ENCODE data around the gene PAIP2. TPM values are rescaled to one million over a fixed set of nuclear protein-coding genes. Genes with fewer than 3 reads are reported as not detected.

Gene PAIP2
- 71.5 TPM for total RNA-seq (ENCODE audit: unreplicated experiment)
- long read RNA-seq, transcript PAIP2-201 (4 exons, 1,459 nt), result major isoform, 71 of 98 reads
- long read RNA-seq, transcript PAIP2-206 (3 exons, 815 nt), result minor isoform, 7 of 98 reads
- long read RNA-seq, partial matches to known transcripts, result 17 of 98 reads
- long read RNA-seq, other reads (novel, unspliced or antisense), result 3 of 98 reads

GRCh38 chr5:139341689-139342422 lies at the start of gene PAIP2:
Gene PAIP2 (plus strand): TSS chr5:139341854. CDS start chr5:139363785, 21,931 bp downstream.
- Mint-ChIP-seq H3K27me3 (ENCODE audit: unreplicated experiment) (peaks cover 6% of the 10 kb centered on the region), H3K4me3 (ENCODE audit: unreplicated experiment) (peak within 1 kb of the TSS; percentile 97), H3K36me3 (ENCODE audit: low read depth, unreplicated experiment) (no peaks in the 10 kb centered on the region), H3K4me1 (ENCODE audit: unreplicated experiment) (peaks cover 27% of the 10 kb centered on the region), H3K27ac (ENCODE audit: unreplicated experiment) (peak within 1 kb of the TSS; percentile 99), H3K9me3 (ENCODE audit: unreplicated experiment) (no peaks in the 10 kb centered on the region)
- peak; percentile 48 for TF ChIP-seq CTCF (IDR thresholded peaks at IDR 0.05; ENCODE audit: unreplicated experiment)
- DNase-seq (ENCODE audit: low spot score), result peak; percentile 97

- no peaks in the 10 kb centered on the region for H3K9me3 Mint-ChIP-seq (ENCODE audit: unreplicated experiment)
- H3K4me1 Mint-ChIP-seq (ENCODE audit: unreplicated experiment), result peaks cover 26% of the 10 kb centered on the region
- H3K27me3 Mint-ChIP-seq (ENCODE audit: unreplicated experiment), result peaks cover 8% of the 10 kb centered on the region
- H3K27ac Mint-ChIP-seq (ENCODE audit: unreplicated experiment), result peak overlapping the region; percentile 99
- no peak for TF ChIP-seq CTCF (IDR thresholded peaks at IDR 0.05; ENCODE audit: unreplicated experiment)
- H3K4me3 Mint-ChIP-seq (ENCODE audit: unreplicated experiment), result peak overlapping the region; percentile 98
- no peak for DNase-seq (ENCODE audit: low spot score)
- peaks cover 7% of the 10 kb centered on the region for H3K36me3 Mint-ChIP-seq (ENCODE audit: low read depth, unreplicated experiment)
Observed at GRCh38 chr5:139293202-139293506, 48.5 kb upstream of the PAIP2 start.

- H3K36me3 Mint-ChIP-seq (ENCODE audit: low read depth, unreplicated experiment), result peaks cover 7% of the 10 kb centered on the region
- peaks cover 32% of the 10 kb centered on the region for H3K4me1 Mint-ChIP-seq (ENCODE audit: unreplicated experiment)
- peaks cover 8% of the 10 kb centered on the region for H3K27me3 Mint-ChIP-seq (ENCODE audit: unreplicated experiment)
- no peak for TF ChIP-seq CTCF (IDR thresholded peaks at IDR 0.05; ENCODE audit: unreplicated experiment)
- DNase-seq (ENCODE audit: low spot score), result peak; percentile 96
- H3K27ac Mint-ChIP-seq (ENCODE audit: unreplicated experiment), result peak within 1 kb of the TSS; percentile 99
- peak within 1 kb of the TSS; percentile 98 for H3K4me3 Mint-ChIP-seq (ENCODE audit: unreplicated experiment)
- H3K9me3 Mint-ChIP-seq (ENCODE audit: unreplicated experiment), result no peaks in the 10 kb centered on the region
Observed at GRCh38 chr5:139293507-139294373, 47.9 kb upstream of the PAIP2 start, which contains the start of gene MATR3. Gene MATR3 (plus strand): TSS chr5:139293740. CDS start chr5:139307416, 13,676 bp downstream.

GRCh38 chr5:139294374-139295165 lies 47.1 kb upstream of the PAIP2 start:
- Mint-ChIP-seq H3K4me3 (ENCODE audit: unreplicated experiment) (peak overlapping the region; percentile 98), H3K27ac (ENCODE audit: unreplicated experiment) (peak overlapping the region; percentile 99), H3K36me3 (ENCODE audit: low read depth, unreplicated experiment) (peaks cover 7% of the 10 kb centered on the region), H3K27me3 (ENCODE audit: unreplicated experiment) (peaks cover 8% of the 10 kb centered on the region), H3K9me3 (ENCODE audit: unreplicated experiment) (no peaks in the 10 kb centered on the region), H3K4me1 (ENCODE audit: unreplicated experiment) (peaks cover 40% of the 10 kb centered on the region)
- peak; percentile 79 for DNase-seq (ENCODE audit: low spot score)
- TF ChIP-seq CTCF (IDR thresholded peaks at IDR 0.05; ENCODE audit: unreplicated experiment), result no peak

Data from endothelial cell (in vitro differentiated cells).